GM12865 (cell line): ENCODE results near the gene OTUB2.
"Not testable (repeated sequence)": the region's sequence is repeated elsewhere in the genome, so short reads cannot be mapped to it uniquely, and the experiment has no call there.

Experiments
- DNase-seq: peaks from one replicate; pipeline ENCODE4 v3.0.0; 2010; ENCODE audit warnings: low read depth
- H3K4me3 ChIP-seq: 2 replicates; pipeline ENCODE4 v1.5.1; 2011; ENCODE audit warnings: mild to moderate bottlenecking, low read depth, low read length, control low read depth
- CTCF ChIP-seq: IDR thresholded peaks from 2 replicates; pipeline ENCODE4 v1.5.1; 2011; ENCODE audit warnings: low read length, control low read depth, low read depth, inconsistent platforms; ENCODE audit not compliant: insufficient read depth; ENCODE audit errors: missing control alignments

The OTUB2 gene

DNA sequence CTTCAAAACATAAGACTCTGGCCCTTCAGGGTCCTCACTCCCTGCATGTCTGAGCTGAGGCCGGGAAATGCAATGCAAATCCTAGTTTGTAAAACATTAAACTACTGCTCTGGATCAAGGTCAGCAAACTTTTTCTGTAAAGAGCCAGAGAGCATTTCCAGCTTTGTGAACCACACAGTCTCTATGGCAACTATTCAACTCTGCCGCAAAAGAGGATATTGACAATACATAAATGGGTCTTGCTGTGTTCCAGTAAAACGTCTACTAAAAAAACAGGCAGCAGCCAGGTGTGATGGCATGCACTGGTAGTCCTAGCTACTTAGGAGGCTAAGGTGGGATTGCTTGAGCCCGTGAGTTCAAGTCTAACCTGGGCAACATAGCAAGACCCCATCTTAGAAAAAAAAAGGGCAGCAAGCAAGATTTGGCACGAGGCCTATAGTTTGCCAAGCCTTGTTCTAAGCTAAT is 32.6 kb downstream of the OTUB2 start:
- no peak overlapping the region for H3K4me3 ChIP-seq
- no peak for DNase-seq
- TF ChIP-seq CTCF = no peak

DNA sequence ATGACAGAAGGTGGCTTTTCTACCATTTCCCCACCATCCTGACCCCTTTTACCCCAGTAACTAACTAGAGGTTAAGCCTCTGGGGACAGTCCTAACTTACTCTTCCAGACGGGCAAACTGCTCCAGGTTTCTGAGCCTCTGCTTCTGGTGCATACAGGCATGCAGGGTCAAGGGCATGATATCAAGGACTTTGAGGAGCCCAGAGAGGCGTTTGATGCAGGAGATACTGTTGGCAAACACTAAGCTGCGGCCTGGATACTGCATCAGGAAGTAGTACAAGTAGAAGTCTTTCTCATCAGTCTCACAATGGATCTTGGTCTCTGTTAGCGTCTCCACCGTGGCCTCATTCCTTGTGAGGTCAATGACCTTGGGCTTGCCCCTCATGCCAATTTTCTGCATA is 33.9 kb downstream of the OTUB2 start:
- TF ChIP-seq CTCF = no peak
- no peak for DNase-seq
- H3K4me3 ChIP-seq = no peak overlapping the region

- TF ChIP-seq CTCF = no peak
- H3K4me3 ChIP-seq = no peak overlapping the region
- no peak for DNase-seq
These were observed 36.3 kb downstream of the OTUB2 start for GRCh38 chr14:94062344-94062940.

DNA sequence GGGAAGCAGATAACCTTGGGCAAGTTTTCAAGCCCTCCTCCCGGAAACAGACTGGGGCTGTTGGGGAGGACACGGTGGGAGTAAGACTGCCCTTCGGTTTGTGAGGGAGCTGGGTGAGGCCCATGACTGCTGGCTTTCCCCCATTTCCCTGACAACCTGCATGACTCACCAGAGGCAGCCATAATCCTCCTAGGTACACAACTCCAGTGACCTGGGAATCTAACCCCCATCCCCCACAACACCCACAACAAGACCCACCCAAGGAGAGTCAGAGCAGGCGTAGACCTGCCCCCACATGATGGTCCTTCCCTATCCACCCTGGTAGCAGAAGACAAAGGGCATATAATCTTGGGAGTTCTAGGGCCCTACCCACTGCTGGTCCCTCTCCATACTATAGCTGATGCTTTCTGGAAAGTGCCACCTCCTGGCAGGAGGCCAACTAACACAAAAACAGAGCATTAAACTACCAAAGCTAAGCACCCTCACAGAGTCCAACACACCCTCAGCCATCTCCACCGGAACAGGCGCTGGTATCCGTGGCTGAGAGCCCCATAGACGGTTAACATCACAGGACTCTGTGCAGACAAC is 40.0 kb downstream of the OTUB2 start:
- TF ChIP-seq CTCF = no peak
- DNase-seq = no peak
- H3K4me3 ChIP-seq = no peak overlapping the region

- not testable (repeated sequence) for DNase-seq, H3K4me3 ChIP-seq
These were observed 45.9 kb downstream of the OTUB2 start for GRCh38 chr14:94072076-94072475.

DNA sequence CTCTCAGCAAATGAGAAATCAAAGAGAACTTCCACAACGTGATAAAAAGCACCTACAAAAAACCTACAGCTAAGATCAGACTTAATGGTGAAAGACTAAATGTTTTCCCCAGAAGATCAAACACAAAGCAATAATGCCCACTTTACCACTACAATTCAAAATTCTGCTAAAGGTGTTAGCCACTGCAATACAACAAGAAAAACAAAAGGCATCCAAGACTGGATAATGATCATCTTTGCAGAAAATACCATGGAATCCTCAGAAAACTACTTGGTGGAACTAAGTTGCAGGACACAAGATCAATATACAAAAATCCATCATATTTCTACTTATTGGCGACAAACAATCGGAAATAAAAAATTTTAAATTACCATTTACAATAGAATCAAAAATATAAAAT is 48.4 kb downstream of the OTUB2 start:
- TF ChIP-seq CTCF = no peak
- H3K4me3 ChIP-seq = no peak overlapping the region

DNA sequence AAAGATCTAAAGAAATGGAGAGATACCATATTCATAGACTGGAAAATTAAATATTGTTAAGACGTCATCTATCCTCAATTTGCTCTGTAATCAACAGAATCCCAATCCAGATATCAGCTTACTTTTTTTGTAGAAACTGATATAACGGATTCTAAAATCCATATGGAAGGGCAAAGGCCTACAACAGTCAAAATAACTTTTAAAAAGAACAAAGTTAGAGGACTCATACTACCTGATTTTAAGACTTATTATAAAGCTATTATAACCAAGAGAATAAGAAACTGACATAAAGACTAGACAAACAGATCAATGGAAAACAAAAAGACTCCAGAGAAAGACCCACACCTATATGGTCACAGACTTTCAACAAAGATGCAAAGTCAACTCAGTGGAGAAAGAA is 48.9 kb downstream of the OTUB2 start:
- no peak overlapping the region for H3K4me3 ChIP-seq
- no peak for DNase-seq
- TF ChIP-seq CTCF = no peak

More for the DNA sequence above, 48.4 kb downstream of the OTUB2 start:
- no peak for DNase-seq
